ENCODE data around the gene CLDN19. TPM values are rescaled to one million over a fixed set of nuclear protein-coding genes. Genes with fewer than 3 reads are reported as not detected.

The CLDN19 gene
- total RNA-seq, 1 donor from 2014 or later, result not detected

DNA sequence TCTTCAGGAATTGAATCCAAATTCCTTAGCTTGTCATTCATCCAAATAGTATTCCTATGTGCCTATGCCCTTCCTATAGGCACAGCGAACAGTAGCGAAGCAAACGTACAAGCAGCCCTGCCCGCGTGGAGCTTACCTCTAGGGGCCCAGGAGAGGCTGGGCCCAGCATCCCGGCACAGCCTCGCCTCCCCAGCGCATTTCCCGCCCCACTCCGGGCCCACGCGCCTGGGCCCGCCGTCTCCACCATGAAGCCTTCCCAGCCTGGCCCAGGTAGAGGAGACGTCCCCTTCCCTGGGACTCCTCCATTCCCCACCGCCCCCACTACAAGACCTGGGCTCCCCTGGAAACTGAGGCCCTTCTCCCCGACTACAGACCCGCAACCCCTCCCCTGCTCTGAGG is 44.5 kb upstream of the CLDN19 start:
- TF ChIP-seq, protein P1, sequence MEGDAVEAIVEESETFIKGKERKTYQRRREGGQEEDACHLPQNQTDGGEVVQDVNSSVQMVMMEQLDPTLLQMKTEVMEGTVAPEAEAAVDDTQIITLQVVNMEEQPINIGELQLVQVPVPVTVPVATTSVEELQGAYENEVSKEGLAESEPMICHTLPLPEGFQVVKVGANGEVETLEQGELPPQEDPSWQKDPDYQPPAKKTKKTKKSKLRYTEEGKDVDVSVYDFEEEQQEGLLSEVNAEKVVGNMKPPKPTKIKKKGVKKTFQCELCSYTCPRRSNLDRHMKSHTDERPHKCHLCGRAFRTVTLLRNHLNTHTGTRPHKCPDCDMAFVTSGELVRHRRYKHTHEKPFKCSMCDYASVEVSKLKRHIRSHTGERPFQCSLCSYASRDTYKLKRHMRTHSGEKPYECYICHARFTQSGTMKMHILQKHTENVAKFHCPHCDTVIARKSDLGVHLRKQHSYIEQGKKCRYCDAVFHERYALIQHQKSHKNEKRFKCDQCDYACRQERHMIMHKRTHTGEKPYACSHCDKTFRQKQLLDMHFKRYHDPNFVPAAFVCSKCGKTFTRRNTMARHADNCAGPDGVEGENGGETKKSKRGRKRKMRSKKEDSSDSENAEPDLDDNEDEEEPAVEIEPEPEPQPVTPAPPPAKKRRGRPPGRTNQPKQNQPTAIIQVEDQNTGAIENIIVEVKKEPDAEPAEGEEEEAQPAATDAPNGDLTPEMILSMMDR (IDR thresholded peaks at IDR 0.05; ENCODE audit: unreplicated experiment), result no peak
- Mint-ChIP-seq H3K4me1 (ENCODE audit: unreplicated experiment) (peaks cover 16% of the 10 kb centered on the region), H3K9me3 (ENCODE audit: unreplicated experiment) (no peaks in the 10 kb centered on the region), H3K27me3 (ENCODE audit: unreplicated experiment) (peaks cover 5% of the 10 kb centered on the region), H3K27ac (ENCODE audit: unreplicated experiment) (peak overlapping the region; percentile 36), H3K4me3 (ENCODE audit: unreplicated experiment) (no peak overlapping the region), H3K36me3 (ENCODE audit: low read depth, unreplicated experiment) (peaks cover 15% of the 10 kb centered on the region)
- DNase-seq (ENCODE audit: low spot score), result no peak

DNA sequence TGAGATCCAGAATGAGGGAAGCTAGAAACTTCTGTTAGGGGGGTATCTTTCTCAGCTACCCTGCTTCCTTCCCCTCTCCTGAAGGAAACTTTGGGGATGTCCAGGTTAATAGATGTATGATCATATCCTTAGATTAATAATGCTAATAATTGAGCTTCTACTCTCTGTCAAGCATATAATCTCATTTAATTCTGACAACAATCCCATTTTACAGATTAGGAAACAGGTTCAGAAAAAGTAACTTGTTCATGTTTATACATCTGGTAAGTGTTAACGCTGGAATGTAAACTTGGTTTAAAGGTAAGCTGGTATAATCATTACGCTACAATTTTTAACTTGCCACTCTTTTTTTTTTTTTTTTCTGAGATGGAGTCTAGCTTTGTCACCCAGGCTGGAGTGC is 43.1 kb upstream of the CLDN19 start:
- no peak overlapping the region for H3K27ac Mint-ChIP-seq (ENCODE audit: unreplicated experiment)
- no peak overlapping the region for H3K4me3 Mint-ChIP-seq (ENCODE audit: unreplicated experiment)
- H3K27me3 Mint-ChIP-seq (ENCODE audit: unreplicated experiment), result peaks cover 6% of the 10 kb centered on the region
- no peak for DNase-seq (ENCODE audit: low spot score)
- TF ChIP-seq, protein P1 (IDR thresholded peaks at IDR 0.05; ENCODE audit: unreplicated experiment), result no peak
- peaks cover 16% of the 10 kb centered on the region for H3K4me1 Mint-ChIP-seq (ENCODE audit: unreplicated experiment)
- H3K36me3 Mint-ChIP-seq (ENCODE audit: low read depth, unreplicated experiment), result peaks cover 17% of the 10 kb centered on the region
- no peaks in the 10 kb centered on the region for H3K9me3 Mint-ChIP-seq (ENCODE audit: unreplicated experiment)

DNA sequence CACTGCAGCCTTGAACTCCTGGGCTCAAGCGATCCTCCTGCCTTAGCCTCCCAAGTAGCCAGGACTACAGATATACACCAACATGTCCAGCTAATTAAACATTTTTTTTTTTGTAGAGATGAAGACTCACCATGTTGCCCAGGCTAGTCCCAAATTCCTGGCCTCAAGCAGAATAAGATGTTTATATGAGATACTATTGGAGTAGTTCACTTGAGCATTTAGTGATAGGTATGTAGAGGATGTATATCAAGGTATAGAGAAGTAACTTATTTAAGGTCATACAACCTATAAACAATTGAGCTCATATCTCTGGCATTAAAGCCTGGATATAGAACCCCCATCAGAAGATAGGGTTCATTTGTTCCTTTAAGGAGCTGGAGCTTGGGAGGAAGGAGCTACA is 40.1 kb upstream of the CLDN19 start:
- peaks cover 4% of the 10 kb centered on the region for H3K4me1 Mint-ChIP-seq (ENCODE audit: unreplicated experiment)
- H3K36me3 Mint-ChIP-seq (ENCODE audit: low read depth, unreplicated experiment), result peaks cover 28% of the 10 kb centered on the region
- TF ChIP-seq, protein P1 (IDR thresholded peaks at IDR 0.05; ENCODE audit: unreplicated experiment), result no peak
- no peak overlapping the region for H3K4me3 Mint-ChIP-seq (ENCODE audit: unreplicated experiment)
- H3K27me3 Mint-ChIP-seq (ENCODE audit: unreplicated experiment), result peaks cover 6% of the 10 kb centered on the region
- no peak overlapping the region for H3K27ac Mint-ChIP-seq (ENCODE audit: unreplicated experiment)
- DNase-seq (ENCODE audit: low spot score), result no peak
- H3K9me3 Mint-ChIP-seq (ENCODE audit: unreplicated experiment), result no peaks in the 10 kb centered on the region

DNA sequence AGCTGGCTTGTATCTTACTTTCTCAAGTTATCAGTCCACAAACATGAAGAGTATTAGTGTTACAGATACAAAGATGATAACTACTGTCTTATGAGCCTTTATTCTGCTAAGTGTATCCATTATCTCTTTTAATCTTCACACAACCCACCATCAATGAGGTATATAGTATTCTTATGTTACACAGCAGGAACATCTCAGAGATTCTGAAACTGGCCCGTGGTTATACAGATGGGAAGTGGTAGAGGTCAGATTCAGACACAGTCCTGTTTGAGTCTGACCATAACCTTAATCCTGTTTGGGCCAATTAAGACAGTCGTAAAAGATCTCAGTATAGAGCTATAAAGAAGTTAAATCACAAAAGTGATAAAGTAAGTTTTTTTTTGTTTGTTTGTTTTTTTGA is 39.7 kb upstream of the CLDN19 start:
- Mint-ChIP-seq H3K36me3 (ENCODE audit: low read depth, unreplicated experiment) (peaks cover 32% of the 10 kb centered on the region), H3K27ac (ENCODE audit: unreplicated experiment) (no peak overlapping the region), H3K27me3 (ENCODE audit: unreplicated experiment) (peaks cover 6% of the 10 kb centered on the region), H3K9me3 (ENCODE audit: unreplicated experiment) (no peaks in the 10 kb centered on the region), H3K4me1 (ENCODE audit: unreplicated experiment) (peaks cover 4% of the 10 kb centered on the region), H3K4me3 (ENCODE audit: unreplicated experiment) (no peak overlapping the region)
- no peak for DNase-seq (ENCODE audit: low spot score)
- TF ChIP-seq, protein P1 (IDR thresholded peaks at IDR 0.05; ENCODE audit: unreplicated experiment), result no peak

DNA sequence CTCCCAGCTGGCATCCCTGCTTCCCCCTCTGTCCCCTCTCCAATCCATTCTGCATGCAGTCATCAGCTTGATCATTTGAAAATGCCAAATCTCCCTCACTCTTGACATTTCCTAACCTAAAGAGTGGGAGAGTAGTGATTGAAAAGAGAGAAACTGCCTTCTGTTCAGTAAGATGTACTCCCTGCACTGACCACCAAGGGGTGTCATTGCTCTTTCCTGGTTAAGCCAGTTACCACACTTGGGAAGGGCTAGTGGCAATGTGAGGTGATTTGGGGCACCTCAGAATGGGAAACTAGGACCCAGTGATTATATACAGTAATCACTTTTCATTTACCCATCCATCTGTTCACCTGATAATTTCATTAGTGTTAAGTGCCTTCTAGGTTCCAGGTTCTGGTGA is 37.8 kb upstream of the CLDN19 start:
- Mint-ChIP-seq H3K4me1 (ENCODE audit: unreplicated experiment) (no peaks in the 10 kb centered on the region), H3K36me3 (ENCODE audit: low read depth, unreplicated experiment) (peaks cover 32% of the 10 kb centered on the region), H3K4me3 (ENCODE audit: unreplicated experiment) (no peak overlapping the region), H3K9me3 (ENCODE audit: unreplicated experiment) (no peaks in the 10 kb centered on the region), H3K27me3 (ENCODE audit: unreplicated experiment) (peaks cover 3% of the 10 kb centered on the region), H3K27ac (ENCODE audit: unreplicated experiment) (no peak overlapping the region)
- peak; percentile 58 for DNase-seq (ENCODE audit: low spot score)
- TF ChIP-seq, protein P1 (IDR thresholded peaks at IDR 0.05; ENCODE audit: unreplicated experiment), result peak; percentile 65

Measured in endothelial cell (in vitro differentiated cells).